HG02885 (cell line): ENCODE data around the gene TTYH3.

Experiments used
- ATAC-seq: cut with Tn5 transposase; IDR thresholded peaks from one replicate; pipeline ENCODE4 v1.9.1; 2021; ENCODE audit warnings: mild to moderate bottlenecking; ENCODE audit not compliant: unreplicated experiment, poor library complexity

TTYH3 gene

DNA sequence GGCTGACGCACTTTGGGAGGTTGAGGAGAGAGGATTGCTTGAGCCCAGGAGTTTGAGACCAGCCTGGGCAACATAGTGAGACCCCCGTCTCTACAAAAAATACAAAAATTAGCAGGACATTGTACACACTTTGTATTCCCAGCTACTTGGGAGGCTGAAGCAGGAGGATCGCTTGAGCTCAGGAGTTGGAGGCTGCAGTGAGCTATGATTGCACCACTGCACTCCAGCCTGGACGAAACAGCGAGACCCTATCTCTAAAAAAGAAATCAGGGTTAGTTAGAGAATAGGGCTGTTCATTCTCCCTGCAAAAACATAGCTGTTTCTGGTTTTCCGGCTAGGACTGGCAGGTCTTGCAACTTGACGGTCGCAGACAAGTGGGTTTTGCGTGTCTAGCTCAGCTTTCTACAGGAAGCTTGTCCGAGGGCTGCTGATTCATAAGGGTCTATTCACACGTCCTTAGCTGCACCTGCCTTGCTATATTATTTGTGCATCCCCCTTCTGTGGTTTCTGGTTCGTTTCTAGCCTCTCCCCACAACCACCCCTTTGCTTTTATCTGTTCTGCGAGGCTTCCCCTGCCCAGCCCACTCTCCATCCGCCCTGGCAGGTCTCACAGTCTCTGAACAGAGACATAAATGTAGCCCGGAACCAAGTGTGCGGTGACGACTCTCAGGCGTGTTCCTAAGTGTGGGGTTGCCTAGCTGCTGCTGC is 66.9 kb downstream of the TTYH3 start:
- ATAC-seq = peak; percentile 97

GRCh38 chr7:2699289-2699620 is 67.5 kb downstream of the TTYH3 start:
- ATAC-seq = no peak

- no peak for ATAC-seq
Measured at GRCh38 chr7:2700141-2700850, 68.5 kb downstream of the TTYH3 start.

GRCh38 chr7:2701424-2701823 is 69.6 kb downstream of the TTYH3 start:
- no peak for ATAC-seq

- no peak for ATAC-seq
Measured at GRCh38 chr7:2701832-2702593, 70.2 kb downstream of the TTYH3 start.

DNA sequence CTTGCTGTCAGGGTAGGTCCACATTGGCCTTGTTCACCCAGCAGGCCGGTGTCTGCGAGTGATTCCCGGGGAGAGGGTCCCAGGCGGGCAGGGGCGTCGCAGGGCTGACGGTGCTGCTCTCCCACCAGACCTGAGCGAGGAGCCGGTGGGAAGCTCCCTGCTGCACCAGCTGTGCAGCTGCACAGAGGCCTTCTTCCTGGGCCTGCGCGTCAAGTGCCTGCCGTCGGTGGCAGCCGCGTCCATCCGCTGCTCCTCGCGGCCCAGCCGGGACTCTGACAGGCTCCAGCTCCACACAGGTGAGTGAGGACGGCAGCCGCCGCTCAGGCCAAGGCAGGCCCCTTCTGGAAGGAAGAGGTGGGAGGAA is 70.8 kb downstream of the TTYH3 start:
- ATAC-seq = no peak

GRCh38 chr7:2705371-2706096 is 73.7 kb downstream of the TTYH3 start:
- no peak for ATAC-seq

DNA sequence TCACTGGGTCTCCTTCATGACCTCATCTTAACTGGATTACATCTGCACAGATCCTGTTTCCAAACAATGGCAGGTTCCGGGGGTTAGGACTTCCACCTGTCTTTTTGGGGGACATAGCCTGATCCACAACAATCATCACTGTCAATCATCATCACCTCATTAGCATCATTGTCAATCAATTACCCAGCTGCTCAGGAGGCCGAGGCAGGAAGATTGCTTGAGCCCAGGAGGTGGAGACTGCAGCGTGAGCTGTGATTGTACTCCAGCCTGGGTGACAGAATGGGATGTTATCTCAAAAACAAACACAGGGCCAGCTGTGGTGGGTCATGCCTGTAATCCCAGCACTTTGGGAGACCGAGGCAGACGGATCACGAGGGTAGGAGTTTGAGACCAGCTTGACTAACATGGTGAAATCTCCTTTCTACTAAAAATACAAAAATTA is 74.9 kb downstream of the TTYH3 start:
- ATAC-seq = no peak

- no peak for ATAC-seq
Measured at GRCh38 chr7:2707481-2707880, 75.7 kb downstream of the TTYH3 start.

- ATAC-seq = no peak
Measured at GRCh38 chr7:2708041-2708440, 76.3 kb downstream of the TTYH3 start.

DNA sequence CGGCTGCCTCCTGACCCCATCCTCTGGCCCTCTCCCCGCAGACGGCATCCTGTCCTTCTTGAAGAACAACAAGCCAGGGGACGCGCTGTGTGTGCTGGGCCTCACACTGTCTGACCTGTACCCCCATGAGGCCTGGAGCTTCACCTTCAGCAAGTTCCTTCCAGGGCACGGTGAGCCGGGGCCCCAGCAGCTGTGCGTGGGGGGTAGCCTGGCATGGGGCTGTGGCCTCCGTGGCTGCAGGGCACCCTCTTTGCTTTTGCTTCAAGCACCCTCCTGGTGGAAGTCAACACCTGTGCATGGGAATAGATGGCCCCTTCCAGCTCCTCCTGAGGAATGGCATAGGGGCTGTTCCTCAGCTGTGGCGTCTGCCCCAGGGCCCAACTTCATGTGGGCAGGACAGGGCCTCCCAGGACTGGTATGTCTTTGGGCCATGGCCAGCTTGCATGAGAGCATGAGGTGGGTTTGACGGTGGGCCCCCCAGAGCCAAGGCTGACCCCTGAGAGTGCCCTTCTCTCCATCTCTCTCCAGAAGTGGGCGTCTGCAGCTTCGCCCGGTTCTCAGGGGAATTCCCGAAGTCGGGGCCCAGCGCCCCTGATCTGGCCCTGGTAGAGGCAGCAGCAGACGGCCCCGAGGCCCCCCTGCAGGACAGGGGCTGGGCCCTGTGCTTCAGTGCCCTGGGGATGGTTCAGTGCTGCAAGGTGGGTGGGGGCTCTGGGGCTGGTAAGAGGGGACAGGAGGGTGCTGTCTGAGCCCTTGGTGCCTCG is 76.9 kb downstream of the TTYH3 start:
- ATAC-seq = no peak

DNA sequence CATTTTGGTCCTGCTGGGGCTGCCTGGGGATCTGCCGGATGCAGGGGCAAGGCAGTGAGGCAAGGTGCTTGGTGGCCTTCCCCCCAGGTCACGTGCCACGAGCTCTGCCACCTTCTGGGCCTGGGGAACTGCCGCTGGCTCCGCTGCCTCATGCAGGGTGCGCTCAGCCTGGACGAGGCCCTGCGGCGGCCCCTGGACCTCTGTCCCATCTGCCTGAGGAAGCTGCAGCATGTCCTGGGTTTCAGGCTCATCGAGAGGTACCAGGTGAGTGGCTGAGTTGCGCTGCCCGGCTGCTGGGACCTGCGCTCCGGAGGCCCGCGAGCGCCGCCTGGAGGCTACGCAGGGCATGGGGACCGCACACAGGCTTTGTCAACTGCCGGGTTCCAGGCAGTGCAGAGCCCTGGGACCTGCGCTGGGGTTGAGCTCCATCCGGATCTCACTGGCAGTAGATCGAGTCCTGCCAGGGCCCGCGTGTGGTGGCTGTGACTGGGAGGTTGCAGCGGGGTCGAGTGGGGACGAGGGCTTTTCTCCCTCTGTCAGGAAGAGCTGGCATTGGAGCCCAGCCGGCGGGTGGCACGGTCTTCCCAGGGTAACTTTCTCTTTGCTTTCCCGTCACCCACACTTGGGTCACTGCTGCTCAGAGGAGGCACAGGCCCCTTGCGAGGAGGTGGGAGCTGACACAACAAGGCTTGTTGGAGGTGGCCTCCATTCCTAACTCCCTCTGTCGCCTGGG is 77.9 kb downstream of the TTYH3 start:
- peak; percentile 86 for ATAC-seq

- ATAC-seq = peak; percentile 54
Measured at GRCh38 chr7:2710286-2710655, 78.5 kb downstream of the TTYH3 start.

GRCh38 chr7:2710901-2711551 is 79.2 kb downstream of the TTYH3 start:
- peak; percentile 42 for ATAC-seq

DNA sequence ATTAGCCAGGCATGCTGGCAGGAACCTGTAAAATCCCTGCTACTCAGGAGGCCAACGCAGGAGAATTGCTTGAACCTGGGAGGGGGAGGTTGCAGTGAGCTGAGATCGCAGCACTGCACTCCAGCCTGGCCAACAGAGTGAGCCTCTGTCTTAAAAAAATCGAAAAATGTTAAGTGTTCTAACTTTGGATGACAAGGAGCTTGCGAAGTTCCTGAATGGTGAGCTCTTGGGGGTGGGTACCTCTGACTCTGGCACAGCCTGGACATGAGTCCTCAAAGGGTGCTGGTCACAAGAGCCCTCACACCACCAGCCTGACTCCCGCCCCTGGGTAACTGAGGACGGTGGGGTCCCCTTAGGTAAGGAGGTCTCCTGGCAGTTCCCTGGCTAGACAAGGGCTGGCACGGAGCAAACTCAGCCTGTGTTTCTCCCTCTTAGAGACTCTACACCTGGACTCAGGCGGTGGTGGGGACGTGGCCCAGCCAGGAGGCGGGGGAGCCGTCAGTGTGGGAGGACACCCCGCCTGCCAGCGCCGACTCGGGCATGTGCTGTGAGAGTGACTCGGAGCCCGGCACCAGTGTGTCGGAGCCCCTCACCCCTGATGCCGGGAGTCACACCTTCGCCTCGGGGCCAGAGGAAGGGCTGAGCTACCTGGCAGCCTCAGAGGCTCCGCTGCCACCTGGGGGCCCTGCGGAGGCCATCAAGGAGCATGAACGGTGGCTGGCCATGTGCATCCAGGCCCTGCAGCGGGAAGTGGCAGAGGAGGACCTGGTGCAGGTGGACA is 80.3 kb downstream of the TTYH3 start:
- no peak for ATAC-seq

- no peak for ATAC-seq
Measured at GRCh38 chr7:2713370-2713769, 81.6 kb downstream of the TTYH3 start.

GRCh38 chr7:2713978-2714377 is 82.2 kb downstream of the TTYH3 start:
- ATAC-seq = no peak
